Neural cell (in vitro differentiated cells): ENCODE data around the gene WDR73. TPM values are rescaled to one million over a fixed set of nuclear protein-coding genes. Genes with fewer than 3 reads are reported as not detected.

Source experiments
- H2AFZ ChIP-seq: fragments of 200-600, 300-800 bp; sonication (generic), shearing (Covaris generic); 2 replicates; pipeline ENCODE4 v1.6.0; 2014; ENCODE audit warnings: low read depth, mild to moderate bottlenecking, antibody characterized with exemption, low read length, moderate library complexity
- H3F3A ChIP-seq: fragments of 200-600 bp; shearing (Covaris generic); 2 replicates; pipeline ENCODE4 v1.6.1; 2016; ENCODE audit warnings: mild to moderate bottlenecking, moderate library complexity, mixed read lengths, antibody characterized with exemption, low read length; ENCODE audit not compliant: insufficient read depth, poor library complexity, severe bottlenecking
- H3K27ac ChIP-seq: fragments of 200-600, 300-800 bp; sonication (generic), shearing (Covaris generic); 2 replicates; pipeline ENCODE4 v1.5.1; 2014; ENCODE audit warnings: mild to moderate bottlenecking, low read length, moderate library complexity
- H3K27me3 ChIP-seq: fragments of 300-800, 200-600 bp; sonication (generic), shearing (Covaris generic); 2 replicates; pipeline ENCODE4 v1.6.0; 2014; ENCODE audit warnings: mild to moderate bottlenecking, low read depth, low read length, moderate library complexity; ENCODE audit not compliant: insufficient read depth
- H3K36me3 ChIP-seq: fragments of 300-800, 200-600 bp; sonication (generic), shearing (Covaris generic); 2 replicates; pipeline ENCODE4 v1.5.1; 2014; ENCODE audit warnings: mild to moderate bottlenecking, antibody characterized with exemption, low read length, moderate library complexity; ENCODE audit not compliant: insufficient read depth
- H3K4me2 ChIP-seq: fragments of 300-800, 200-600 bp; sonication (generic), shearing (Covaris generic); 2 replicates; pipeline ENCODE4 v1.6.0; 2014; ENCODE audit warnings: mild to moderate bottlenecking, low read length
- H3K4me3 ChIP-seq: fragments of 300-800, 200-600 bp; sonication (generic), shearing (Covaris generic); 2 replicates; pipeline ENCODE4 v1.5.1; 2014; ENCODE audit warnings: mild to moderate bottlenecking, low read length, moderate library complexity
- H3K79me2 ChIP-seq: fragments of 200-600 bp; shearing (Covaris generic); replicated peaks from 2 replicates; pipeline ENCODE4 v1.6.0; 2014; ENCODE audit warnings: mild to moderate bottlenecking, low read length, moderate library complexity; ENCODE audit not compliant: insufficient read depth
- H3K9ac ChIP-seq: fragments of 300-800, 200-600 bp; sonication (generic), shearing (Covaris generic); 2 replicates; pipeline ENCODE4 v1.6.1; 2016; ENCODE audit warnings: mild to moderate bottlenecking, low read length, mixed read lengths
- H3K9me2 ChIP-seq: fragments of 200-600 bp; shearing (Covaris generic); 2 replicates; pipeline ENCODE4 v1.6.1; 2016; ENCODE audit warnings: mild to moderate bottlenecking, low read length, mixed read lengths; ENCODE audit not compliant: insufficient read depth
- H3K9me3 ChIP-seq: fragments of 200-600, 300-800 bp; sonication (generic), shearing (Covaris generic); 2 replicates; pipeline ENCODE4 v1.6.1; 2016; ENCODE audit warnings: mild to moderate bottlenecking, mixed run types, low read length, moderate library complexity, mixed read lengths
- H4K20me1 ChIP-seq: fragments of 200-600 bp; shearing (Covaris generic); 2 replicates; pipeline ENCODE4 v1.6.1; 2016; ENCODE audit warnings: mild to moderate bottlenecking, mixed run types; ENCODE audit not compliant: insufficient read depth
- EP300 ChIP-seq: fragments of 450-650 bp; conservative IDR thresholded peaks from 2 replicates; pipeline ENCODE4 v1.6.1; 2014; ENCODE audit warnings: antibody characterized with exemption, mild to moderate bottlenecking, moderate library complexity; ENCODE audit not compliant: poor library complexity, severe bottlenecking
- EZH2 ChIP-seq: fragments of 200-600, 300-800 bp; shearing (Covaris generic), sonication (generic); IDR thresholded peaks from 2 replicates; pipeline ENCODE4 v1.6.1; 2014; ENCODE audit warnings: antibody characterized with exemption, low read length, borderline replicate concordance, mild to moderate bottlenecking; ENCODE audit not compliant: insufficient read depth, poor library complexity, severe bottlenecking
- MXI1 ChIP-seq: fragments of 450-650 bp; conservative IDR thresholded peaks from 2 replicates; pipeline ENCODE4 v1.6.1; 2014; ENCODE audit warnings: antibody characterized with exemption, mild to moderate bottlenecking; ENCODE audit not compliant: poor library complexity, severe bottlenecking
- POLR2AphosphoS5 ChIP-seq: IDR thresholded peaks from 2 replicates; pipeline ENCODE4 v1.6.1; 2012
- RAD21 ChIP-seq: fragments of 450-650 bp; conservative IDR thresholded peaks from 2 replicates; pipeline ENCODE4 v1.6.1; 2014; ENCODE audit warnings: antibody characterized with exemption, mild to moderate bottlenecking, moderate library complexity
- SMC3 ChIP-seq: fragments of 450-650 bp; conservative IDR thresholded peaks from 2 replicates; pipeline ENCODE4 v1.6.1; 2014; ENCODE audit warnings: antibody characterized with exemption, mild to moderate bottlenecking, moderate library complexity; ENCODE audit not compliant: poor library complexity
- TAF1 ChIP-seq: IDR thresholded peaks from 2 replicates; pipeline ENCODE4 v1.6.1; 2012; ENCODE audit warnings: low read depth
- polyA plus RNA-seq: library from polyadenylated mRNA; depleted of rRNA; stranded (reverse); fragments of >200 nt; gene quantifications from 2 replicates; pipeline ENCODE4 v1.2.3, GENCODE V29; 2014
- TF ChIP-seq, protein P1 (sequence below): fragments of 450-650 bp; IDR thresholded peaks from 2 replicates; pipeline ENCODE4 v1.5.1; 2014; ENCODE audit warnings: antibody characterized with exemption, mild to moderate bottlenecking, moderate library complexity; ENCODE audit not compliant: poor library complexity, severe bottlenecking
- TF ChIP-seq, protein P2 (sequence below): IDR thresholded peaks from 2 replicates; pipeline ENCODE4 v1.6.1; 2012; ENCODE audit warnings: borderline replicate concordance

The WDR73 gene
- polyA plus RNA-seq, 1 donor from 2014 or later: 75.4 TPM

DNA sequence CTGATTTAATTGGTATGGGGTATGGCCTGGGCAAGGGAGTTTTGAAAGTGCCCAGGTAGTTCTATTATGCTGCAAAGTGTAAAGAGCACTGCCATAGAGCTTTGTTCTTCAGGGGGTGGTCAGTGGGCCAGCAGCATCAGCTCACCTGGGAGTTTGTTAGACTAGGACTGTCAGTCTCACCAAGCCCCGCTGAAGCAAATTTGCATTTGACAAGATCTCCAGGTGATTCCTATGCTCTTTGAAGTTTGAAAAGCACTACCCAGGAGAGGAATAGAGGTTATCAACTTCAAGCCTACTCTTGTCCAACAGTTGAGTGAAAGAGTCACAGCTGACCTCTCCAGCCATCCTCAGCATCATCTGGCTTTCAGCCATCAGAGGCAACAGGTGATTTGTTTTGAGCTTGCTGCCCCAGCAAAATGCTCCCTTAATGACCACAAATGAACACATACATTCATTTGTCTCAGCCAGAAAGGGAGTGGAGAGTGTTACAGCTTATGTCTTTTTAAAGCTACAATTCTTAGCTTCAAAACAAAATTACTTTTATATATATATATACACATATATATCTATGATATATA, 45.3 kb downstream of the WDR73 start:
- Histone ChIP-seq H4K20me1 (peaks cover 18% of the 10 kb centered on the region), H3K36me3 (peaks cover 7% of the 10 kb centered on the region), H3K9me3 (no peaks in the 10 kb centered on the region)

DNA sequence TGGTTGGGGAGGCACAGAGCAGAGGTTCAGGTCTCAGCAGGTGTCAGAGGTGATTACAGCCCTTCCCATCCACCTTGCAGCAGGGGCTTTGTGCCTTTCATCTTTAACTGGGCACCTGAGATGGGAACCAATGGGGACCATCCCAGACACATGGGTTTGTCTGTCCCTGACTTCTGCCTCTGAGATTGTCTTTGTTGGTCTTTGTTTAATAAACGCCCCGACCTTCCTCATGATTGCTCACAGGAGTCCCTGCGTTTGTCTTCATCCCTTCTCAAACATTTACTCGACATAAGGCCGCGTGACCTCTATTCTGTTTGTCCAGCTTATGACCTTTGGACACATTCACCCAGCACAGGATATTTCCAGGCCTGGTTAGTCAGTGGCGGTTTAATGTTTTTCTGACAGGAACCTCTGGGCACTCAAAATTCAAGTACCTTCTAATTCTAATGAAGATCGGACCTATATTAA, 47.4 kb downstream of the WDR73 start:
- Histone ChIP-seq H3K4me3 (peak overlapping the region; percentile 71), H3K9me3 (no peaks in the 10 kb centered on the region), H3K79me2 (peaks cover 70% of the 10 kb centered on the region), H4K20me1 (peaks cover 18% of the 10 kb centered on the region), H3K4me2 (no peak overlapping the region), H3K36me3 (peaks cover 7% of the 10 kb centered on the region), H2AFZ (no peak overlapping the region), H3F3A (no peaks in the 10 kb centered on the region), H3K9ac (no peak overlapping the region), H3K27me3 (no peaks in the 10 kb centered on the region), H3K27ac (no peak overlapping the region), H3K9me2 (no peaks in the 10 kb centered on the region)
- no peak for TF ChIP-seq POLR2AphosphoS5
- TF ChIP-seq MXI1: no peak
- no peak for TF ChIP-seq EP300

More for the DNA sequence above, 45.3 kb downstream of the WDR73 start:
- TF ChIP-seq POLR2AphosphoS5: no peak
- peaks cover 65% of the 10 kb centered on the region for H3K79me2 ChIP-seq
- H3K4me2 ChIP-seq: no peak overlapping the region
- no peaks in the 10 kb centered on the region for H3K9me2 ChIP-seq
- no peaks in the 10 kb centered on the region for H3K27me3 ChIP-seq
- no peak overlapping the region for H3K9ac ChIP-seq
- no peak overlapping the region for H3K4me3 ChIP-seq
- no peak overlapping the region for H2AFZ ChIP-seq
- H3F3A ChIP-seq: no peaks in the 10 kb centered on the region
- H3K27ac ChIP-seq: no peak overlapping the region

DNA sequence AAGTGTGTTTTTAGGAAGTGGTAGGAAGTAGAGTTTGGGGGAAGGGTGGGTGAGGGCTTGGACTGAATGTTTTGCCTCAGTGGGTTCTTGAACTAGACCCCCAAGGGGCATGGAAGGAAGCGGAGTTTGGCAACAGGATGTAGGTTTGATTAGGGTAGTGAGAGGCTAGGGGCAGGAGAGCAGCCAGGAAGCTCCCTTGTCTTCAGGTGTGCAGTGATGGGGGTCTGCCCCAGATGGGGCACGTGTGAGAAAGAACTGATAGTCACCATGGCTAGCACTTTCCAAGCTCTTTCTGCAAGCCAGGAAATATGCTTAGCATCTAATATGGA, 48.6 kb downstream of the WDR73 start:
- H3K9me2 ChIP-seq: no peaks in the 10 kb centered on the region
- H3K4me2 ChIP-seq: peak overlapping the region; percentile 8
- peaks cover 18% of the 10 kb centered on the region for H4K20me1 ChIP-seq
- no peaks in the 10 kb centered on the region for H3K27me3 ChIP-seq
- no peak overlapping the region for H2AFZ ChIP-seq
- H3K9me3 ChIP-seq: no peaks in the 10 kb centered on the region
- H3K4me3 ChIP-seq: peak overlapping the region; percentile 71
- no peak overlapping the region for H3K9ac ChIP-seq
- TF ChIP-seq, protein P1, sequence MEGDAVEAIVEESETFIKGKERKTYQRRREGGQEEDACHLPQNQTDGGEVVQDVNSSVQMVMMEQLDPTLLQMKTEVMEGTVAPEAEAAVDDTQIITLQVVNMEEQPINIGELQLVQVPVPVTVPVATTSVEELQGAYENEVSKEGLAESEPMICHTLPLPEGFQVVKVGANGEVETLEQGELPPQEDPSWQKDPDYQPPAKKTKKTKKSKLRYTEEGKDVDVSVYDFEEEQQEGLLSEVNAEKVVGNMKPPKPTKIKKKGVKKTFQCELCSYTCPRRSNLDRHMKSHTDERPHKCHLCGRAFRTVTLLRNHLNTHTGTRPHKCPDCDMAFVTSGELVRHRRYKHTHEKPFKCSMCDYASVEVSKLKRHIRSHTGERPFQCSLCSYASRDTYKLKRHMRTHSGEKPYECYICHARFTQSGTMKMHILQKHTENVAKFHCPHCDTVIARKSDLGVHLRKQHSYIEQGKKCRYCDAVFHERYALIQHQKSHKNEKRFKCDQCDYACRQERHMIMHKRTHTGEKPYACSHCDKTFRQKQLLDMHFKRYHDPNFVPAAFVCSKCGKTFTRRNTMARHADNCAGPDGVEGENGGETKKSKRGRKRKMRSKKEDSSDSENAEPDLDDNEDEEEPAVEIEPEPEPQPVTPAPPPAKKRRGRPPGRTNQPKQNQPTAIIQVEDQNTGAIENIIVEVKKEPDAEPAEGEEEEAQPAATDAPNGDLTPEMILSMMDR: no peak
- TF ChIP-seq EP300 (no peak), RAD21 (no peak), EZH2 (no peak), POLR2AphosphoS5 (no peak), SMC3 (no peak), MXI1 (no peak), TAF1 (no peak)
- TF ChIP-seq, protein P2, sequence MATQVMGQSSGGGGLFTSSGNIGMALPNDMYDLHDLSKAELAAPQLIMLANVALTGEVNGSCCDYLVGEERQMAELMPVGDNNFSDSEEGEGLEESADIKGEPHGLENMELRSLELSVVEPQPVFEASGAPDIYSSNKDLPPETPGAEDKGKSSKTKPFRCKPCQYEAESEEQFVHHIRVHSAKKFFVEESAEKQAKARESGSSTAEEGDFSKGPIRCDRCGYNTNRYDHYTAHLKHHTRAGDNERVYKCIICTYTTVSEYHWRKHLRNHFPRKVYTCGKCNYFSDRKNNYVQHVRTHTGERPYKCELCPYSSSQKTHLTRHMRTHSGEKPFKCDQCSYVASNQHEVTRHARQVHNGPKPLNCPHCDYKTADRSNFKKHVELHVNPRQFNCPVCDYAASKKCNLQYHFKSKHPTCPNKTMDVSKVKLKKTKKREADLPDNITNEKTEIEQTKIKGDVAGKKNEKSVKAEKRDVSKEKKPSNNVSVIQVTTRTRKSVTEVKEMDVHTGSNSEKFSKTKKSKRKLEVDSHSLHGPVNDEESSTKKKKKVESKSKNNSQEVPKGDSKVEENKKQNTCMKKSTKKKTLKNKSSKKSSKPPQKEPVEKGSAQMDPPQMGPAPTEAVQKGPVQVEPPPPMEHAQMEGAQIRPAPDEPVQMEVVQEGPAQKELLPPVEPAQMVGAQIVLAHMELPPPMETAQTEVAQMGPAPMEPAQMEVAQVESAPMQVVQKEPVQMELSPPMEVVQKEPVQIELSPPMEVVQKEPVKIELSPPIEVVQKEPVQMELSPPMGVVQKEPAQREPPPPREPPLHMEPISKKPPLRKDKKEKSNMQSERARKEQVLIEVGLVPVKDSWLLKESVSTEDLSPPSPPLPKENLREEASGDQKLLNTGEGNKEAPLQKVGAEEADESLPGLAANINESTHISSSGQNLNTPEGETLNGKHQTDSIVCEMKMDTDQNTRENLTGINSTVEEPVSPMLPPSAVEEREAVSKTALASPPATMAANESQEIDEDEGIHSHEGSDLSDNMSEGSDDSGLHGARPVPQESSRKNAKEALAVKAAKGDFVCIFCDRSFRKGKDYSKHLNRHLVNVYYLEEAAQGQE: no peak
- peaks cover 7% of the 10 kb centered on the region for H3K36me3 ChIP-seq
- peaks cover 70% of the 10 kb centered on the region for H3K79me2 ChIP-seq
- no peak overlapping the region for H3K27ac ChIP-seq
- no peaks in the 10 kb centered on the region for H3F3A ChIP-seq
